C4-2B (cell line): ENCODE data around the gene PRKD2.

Experiments used
- H3K27ac ChIP-seq: fragments of 450-650 bp; 2 replicates; pipeline ENCODE4 v1.5.1; 2017
- CTCF ChIP-seq: fragments of 450-650 bp; conservative IDR thresholded peaks from 2 replicates; pipeline ENCODE4 v1.5.1; 2017; ENCODE audit warnings: mild to moderate bottlenecking
- ZFX ChIP-seq: fragments of 450-650 bp; IDR thresholded peaks from 2 replicates; pipeline ENCODE4 v1.6.1; 2017

PRKD2 gene

GRCh38 chr19:46739290-46739771 lies 22.4 kb upstream of the PRKD2 start:
- no peak overlapping the region for H3K27ac ChIP-seq
- TF ChIP-seq CTCF (no peak), ZFX (no peak)

GRCh38 chr19:46737761-46738171 lies 20.9 kb upstream of the PRKD2 start:
- H3K27ac ChIP-seq = no peak overlapping the region
- TF ChIP-seq ZFX = no peak
- no peak for TF ChIP-seq CTCF

DNA sequence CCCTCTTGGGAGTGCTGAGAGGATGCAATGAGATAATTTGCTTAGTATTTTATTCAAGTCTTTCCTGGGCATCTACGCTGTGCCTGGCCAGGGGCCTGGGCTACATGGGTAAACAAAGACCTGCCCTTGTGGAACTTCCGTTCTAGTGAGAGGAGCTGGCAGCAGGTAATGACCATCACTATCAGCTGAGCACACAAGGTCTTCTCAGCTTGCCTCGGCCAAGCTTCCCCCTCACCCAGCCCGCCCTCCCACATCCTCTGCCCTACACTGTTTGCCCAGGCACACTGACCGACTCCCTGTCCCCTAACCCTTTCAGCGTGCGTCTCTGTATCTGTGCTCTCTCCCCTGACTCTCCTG lies 20.4 kb upstream of the PRKD2 start:
- TF ChIP-seq CTCF = no peak
- no peak for TF ChIP-seq ZFX
- H3K27ac ChIP-seq = no peak overlapping the region

DNA sequence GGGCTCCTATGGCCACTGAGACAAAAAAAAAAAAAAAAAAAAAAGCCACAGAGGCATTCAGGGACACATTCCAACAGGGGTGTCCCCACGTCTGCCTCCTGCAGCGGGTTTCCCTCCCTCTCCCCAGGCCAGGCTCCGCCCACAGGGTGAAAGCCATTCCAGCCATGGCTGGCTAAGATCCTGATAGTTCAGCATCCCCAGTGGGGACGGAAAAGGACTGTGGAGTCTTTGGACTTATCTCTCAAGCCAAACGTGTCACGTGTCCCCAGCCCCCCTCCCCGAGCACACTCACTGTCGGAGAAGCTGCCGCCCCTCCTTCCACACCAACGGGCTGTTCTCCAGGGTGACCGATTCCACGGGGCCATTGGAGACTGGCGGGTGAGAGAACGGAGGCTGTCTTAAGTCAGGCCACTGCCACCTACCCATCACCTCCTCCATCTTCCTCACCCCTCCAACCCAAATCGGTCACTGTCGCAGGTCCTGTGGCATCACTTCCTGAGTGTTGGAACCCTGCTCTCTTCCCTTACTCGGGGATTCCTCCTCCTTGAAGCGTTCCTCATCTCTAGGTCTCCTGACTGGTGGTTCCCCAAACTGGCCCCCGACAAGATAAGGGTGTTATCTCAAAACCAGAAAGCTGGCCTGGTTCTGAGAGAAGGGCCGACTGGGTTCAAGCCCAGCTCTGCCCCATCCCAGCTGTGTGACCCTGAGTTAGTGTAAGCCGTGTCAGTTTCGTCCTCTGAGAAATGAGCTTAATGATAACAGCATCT lies 19.8 kb upstream of the PRKD2 start:
- H3K27ac ChIP-seq = no peak overlapping the region
- TF ChIP-seq CTCF = no peak
- no peak for TF ChIP-seq ZFX

- TF ChIP-seq CTCF (no peak), ZFX (no peak)
- no peak overlapping the region for H3K27ac ChIP-seq
These were observed 16.9 kb upstream of the PRKD2 start for GRCh38 chr19:46733690-46734292.

GRCh38 chr19:46732966-46733689 lies 16.2 kb upstream of the PRKD2 start:
- TF ChIP-seq CTCF (no peak), ZFX (no peak)
- H3K27ac ChIP-seq = no peak overlapping the region
